Lower leg skin (tissue), 4 donors: ENCODE results near the gene ABI3. TPM values are rescaled to one million over a fixed set of nuclear protein-coding genes. Genes with fewer than 3 reads are reported as not detected.

Source experiments
- DNase-seq, 2 donors: peaks; one replicate each; pipeline ENCODE4 v3.0.0-alpha.2; 2019; ENCODE audit warnings: low spot score in 2 of 2
- H3K4me3 ChIP-seq: fragments of 200-600 bp; sonication (generic); 2 replicates; pipeline ENCODE4 v1.5.1; 2017; ENCODE audit warnings: mild to moderate bottlenecking, low read depth; ENCODE audit not compliant: poor library complexity, severe bottlenecking
- CTCF ChIP-seq, 3 donors: fragments of 450-650 bp; IDR thresholded peaks; one replicate each; pipeline ENCODE4 v1.5.1; 2016; ENCODE audit warnings: antibody characterized with exemption in 3 of 3, mild to moderate bottlenecking in 3 of 3, moderate library complexity in 2 of 3
- POLR2A ChIP-seq, 2 donors: fragments of 450-650 bp; IDR thresholded peaks; one replicate each; pipeline ENCODE4 v1.6.1; 2016 to 2017; ENCODE audit warnings: antibody characterized with exemption in 2 of 2, mild to moderate bottlenecking in 1 of 2, moderate library complexity in 1 of 2
- WGBS, 2 donors: methylation state at CpG; one replicate each; pipeline ENCODE4 v1.1.5; 2018; 5-methylcytosine and 5-hydroxymethylcytosine counted together
- intact Hi-C: fragments of 100-400 bp; cut with DNase I; formaldehyde crosslinking; loops from one replicate; pipeline ENCODE4 v1.15.0; 2023; ENCODE audit warnings: low total_unique reads
- total RNA-seq, 4 donors: library from RNA; depleted of rRNA; stranded (reverse); fragments of >200 nt; gene quantifications; one replicate each; pipeline ENCODE4 v1.1.0, GENCODE V29; 2016

Gene ABI3
- total RNA-seq, 4 donors from 2014 or later = 1.6 to 5.4 (median 4.7) TPM

- H3K4me3 ChIP-seq = no peak overlapping the region
These were observed 19.6 kb upstream of the ABI3 start for GRCh38 chr17:49190932-49191331.

GRCh38 chr17:49191409-49191916 is 19.0 kb upstream of the ABI3 start:
- 5 to 6% methylated on average over 8 of the region's 8 CpGs for WGBS, 2 donors
- intact Hi-C loops = no loop called here

More at GRCh38 chr17:49190932-49191331, 19.6 kb upstream of the ABI3 start:
- no peak for DNase-seq
- TF ChIP-seq CTCF (IDR thresholded peaks at IDR 0.05) (no peak), POLR2A (IDR thresholded peaks at IDR 0.05) (no peak)
- intact Hi-C loops = no loop called here
- WGBS, 2 donors = 35 to 38% methylated on average over 4 of the region's 4 CpGs

GRCh38 chr17:49191917-49192741 is 18.4 kb upstream of the ABI3 start:
- intact Hi-C loops = no loop called here
- peak; percentile 95 to 99 for DNase-seq
- TF ChIP-seq CTCF (IDR thresholded peaks at IDR 0.05) (no peak), POLR2A (IDR thresholded peaks at IDR 0.05) (no peak)
- 0% methylated on average over 41 to 52 of the region's 53 CpGs for WGBS, 2 donors
- peak overlapping the region; percentile 84 for H3K4me3 ChIP-seq

More at GRCh38 chr17:49191409-49191916, 19.0 kb upstream of the ABI3 start:
- no peak for DNase-seq
- peak overlapping the region; percentile 84 for H3K4me3 ChIP-seq
- TF ChIP-seq CTCF (IDR thresholded peaks at IDR 0.05) (no peak), POLR2A (IDR thresholded peaks at IDR 0.05) (no peak)

- TF ChIP-seq POLR2A (IDR thresholded peaks at IDR 0.05) (no peak), CTCF (IDR thresholded peaks at IDR 0.05) (no peak)
- WGBS, 2 donors = 4% methylated on average over 21 of the region's 21 CpGs
- peak overlapping the region; percentile 84 for H3K4me3 ChIP-seq
- intact Hi-C loops = no loop called here
- peak; percentile 63 to 92 for DNase-seq
These were observed 16.8 kb upstream of the ABI3 start for GRCh38 chr17:49193513-49194296.

GRCh38 chr17:49194297-49194607 is 16.3 kb upstream of the ABI3 start:
- H3K4me3 ChIP-seq = no peak overlapping the region
- no peak for DNase-seq
- 44 to 47% methylated on average over 3 of the region's 3 CpGs for WGBS, 2 donors
- intact Hi-C loops = no loop called here
- no peak for TF ChIP-seq CTCF (IDR thresholded peaks at IDR 0.05)
